Tibial artery (tissue), 4 donors: ENCODE results near the gene BBS7.

Experiments
- DNase-seq, 2 donors: peaks; one replicate each; pipeline ENCODE4 v3.0.0-alpha.2; 2019
- H3K27ac ChIP-seq, 2 donors: fragments of 200-600 bp; sonication (generic) in 1 of 2; 1 replicate in 1 of 2; 2 replicates in 1 of 2; pipeline ENCODE4 v1.5.1; 2018 to 2019; ENCODE audit warnings: mild to moderate bottlenecking in 1 of 2
- H3K27me3 ChIP-seq, 2 donors: fragments of 200-600 bp; sonication (generic) in 1 of 2; one replicate each; pipeline versions ENCODE4 v1.5.1 to v1.6.0; 2016 to 2019
- H3K36me3 ChIP-seq, 3 donors: fragments of 200-600 bp; sonication (generic) in 2 of 3; one replicate each; pipeline ENCODE4 v1.5.1; 2016 to 2019; ENCODE audit warnings: mild to moderate bottlenecking in 2 of 3
- H3K4me1 ChIP-seq, 4 donors: fragments of 200-600 bp; sonication (generic) in 2 of 4; 1 replicate in 3 of 4; 2 replicates in 1 of 4; pipeline ENCODE4 v1.5.1; 2016 to 2019
- H3K4me3 ChIP-seq, 2 donors: fragments of 200-600 bp; sonication (generic) in 1 of 2; 1 replicate in 1 of 2; 2 replicates in 1 of 2; pipeline ENCODE4 v1.5.1; 2018 to 2019; ENCODE audit warnings: mild to moderate bottlenecking in 2 of 2
- H3K9me3 ChIP-seq, 3 donors: fragments of 200-600 bp; sonication (generic) in 1 of 3; one replicate each; pipeline ENCODE4 v1.5.1; 2016 to 2019
- CTCF ChIP-seq, 2 experiments: fragments of 200-600 bp in 1 of 2; fragments of 450-650 bp in 1 of 2; IDR thresholded peaks; one replicate each; pipeline ENCODE4 v1.5.1; 2017 to 2019; ENCODE audit warnings: antibody characterized with exemption in 2 of 2, mild to moderate bottlenecking in 1 of 2, moderate library complexity in 1 of 2
- intact Hi-C: fragments of 100-400 bp; cut with DNase I; formaldehyde crosslinking; loops from one replicate; pipeline ENCODE4 v1.15.0; 2023; ENCODE audit warnings: low total_unique reads

The BBS7 gene

DNA sequence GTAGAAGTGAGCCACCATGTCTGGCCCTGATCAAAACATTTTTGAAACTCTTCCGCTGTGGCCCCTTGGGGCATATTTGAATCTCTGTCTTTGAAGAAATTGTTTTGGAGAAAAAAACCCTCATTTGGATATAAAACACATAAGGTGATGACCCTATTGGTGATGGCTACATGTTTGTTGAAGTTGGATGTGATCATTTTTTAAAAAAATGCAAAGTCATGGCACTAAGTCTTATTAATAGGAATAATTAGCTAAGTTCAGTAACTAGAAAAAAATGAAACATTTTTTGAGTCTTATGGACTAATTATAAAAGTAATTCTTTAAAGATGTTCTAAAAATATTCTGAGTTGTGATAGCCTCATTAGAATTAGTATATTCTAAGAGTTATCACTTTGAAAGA lies 17.9 kb upstream of the BBS7 start:
- no peak overlapping the region for H3K4me3 ChIP-seq
- no peaks in the 10 kb centered on the region for H3K9me3 ChIP-seq
- no peak for TF ChIP-seq CTCF (IDR thresholded peaks at IDR 0.05)
- no peak overlapping the region for H3K27ac ChIP-seq
- no peak for DNase-seq
- H3K27me3 ChIP-seq: no peaks in the 10 kb centered on the region
- intact Hi-C loops: no loop called here
- H3K36me3 ChIP-seq: no peaks in the 10 kb centered on the region
- H3K4me1 ChIP-seq: no peaks in the 10 kb centered on the region

DNA sequence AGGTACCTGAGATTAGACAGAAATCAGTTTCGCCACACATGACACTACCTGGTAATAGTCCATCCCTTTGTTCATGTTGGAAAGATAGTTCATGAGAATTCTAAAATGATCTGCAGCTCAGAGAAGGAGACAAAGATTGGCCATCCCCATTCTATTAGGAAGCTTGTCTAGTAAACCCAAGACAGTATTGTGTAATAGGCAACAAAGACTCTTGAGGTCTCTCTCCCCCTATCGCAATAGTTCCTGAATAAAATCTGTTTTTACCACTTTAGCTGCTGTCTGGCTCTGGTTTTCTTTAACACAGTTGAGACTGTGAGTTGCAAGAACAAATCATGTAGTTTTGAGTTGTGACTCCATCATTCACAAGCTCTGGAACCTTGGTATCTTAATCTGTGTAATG lies 14.8 kb upstream of the BBS7 start:
- no peak for DNase-seq
- H3K4me3 ChIP-seq: no peak overlapping the region
- H3K9me3 ChIP-seq: no peaks in the 10 kb centered on the region
- H3K27ac ChIP-seq: no peak overlapping the region
- intact Hi-C loops: no loop called here
- no peaks in the 10 kb centered on the region for H3K4me1 ChIP-seq
- H3K27me3 ChIP-seq: no peaks in the 10 kb centered on the region
- no peak for TF ChIP-seq CTCF (IDR thresholded peaks at IDR 0.05)
- no peaks in the 10 kb centered on the region for H3K36me3 ChIP-seq

- Histone ChIP-seq H3K36me3 (no peaks in the 10 kb centered on the region), H3K27ac (no peak overlapping the region)
- intact Hi-C loops: no loop called here
Measured at GRCh38 chr4:121881158-121881557, 10.9 kb upstream of the BBS7 start.

DNA sequence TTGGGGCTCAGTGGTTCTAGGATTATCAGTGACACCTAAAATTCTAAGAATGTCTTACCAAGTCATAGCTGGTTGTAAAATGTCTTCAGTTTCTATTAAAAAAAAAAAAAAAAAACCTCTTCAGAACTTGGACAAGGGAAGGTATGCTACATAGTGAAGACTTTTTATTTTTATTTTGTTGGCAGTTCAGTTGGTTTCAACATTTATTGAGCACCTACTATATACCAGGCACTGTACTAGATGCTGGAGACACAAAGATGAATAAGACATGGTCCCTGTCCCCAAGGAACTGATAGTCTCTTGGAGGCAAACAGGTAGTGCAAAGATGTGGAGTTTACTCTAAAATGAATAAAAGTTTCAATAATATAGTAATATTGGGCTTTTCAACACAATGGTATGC lies 8.9 kb upstream of the BBS7 start:
- intact Hi-C loops: no loop called here
- no peak for DNase-seq
- Histone ChIP-seq H3K27ac (no peak overlapping the region), H3K27me3 (no peaks in the 10 kb centered on the region), H3K9me3 (no peaks in the 10 kb centered on the region), H3K4me3 (no peak overlapping the region), H3K4me1 (no peaks in the 10 kb centered on the region), H3K36me3 (no peaks in the 10 kb centered on the region)
- no peak for TF ChIP-seq CTCF (IDR thresholded peaks at IDR 0.05)

More at GRCh38 chr4:121881158-121881557, 10.9 kb upstream of the BBS7 start:
- no peaks in the 10 kb centered on the region for H3K4me1 ChIP-seq
- TF ChIP-seq CTCF (IDR thresholded peaks at IDR 0.05): no peak
- H3K4me3 ChIP-seq: no peak overlapping the region
- H3K9me3 ChIP-seq: no peaks in the 10 kb centered on the region
- no peak for DNase-seq
- H3K27me3 ChIP-seq: no peaks in the 10 kb centered on the region

GRCh38 chr4:121877041-121877773 lies 6.9 kb upstream of the BBS7 start:
- no peak for DNase-seq
- no peaks in the 10 kb centered on the region for H3K9me3 ChIP-seq
- H3K27ac ChIP-seq: no peak overlapping the region
- no peaks in the 10 kb centered on the region for H3K4me1 ChIP-seq
- intact Hi-C loops: no loop called here
- H3K36me3 ChIP-seq: no peaks in the 10 kb centered on the region
- no peak overlapping the region for H3K4me3 ChIP-seq
- TF ChIP-seq CTCF (IDR thresholded peaks at IDR 0.05): no peak
- H3K27me3 ChIP-seq: no peaks in the 10 kb centered on the region

- Histone ChIP-seq H3K36me3 (no peaks in the 10 kb centered on the region), H3K4me1 (no peaks in the 10 kb centered on the region), H3K27me3 (no peaks in the 10 kb centered on the region), H3K27ac (no peak overlapping the region), H3K4me3 (no peak overlapping the region), H3K9me3 (no peaks in the 10 kb centered on the region)
- DNase-seq: no peak
- intact Hi-C loops: no loop called here
- TF ChIP-seq CTCF (IDR thresholded peaks at IDR 0.05): no peak
Measured at GRCh38 chr4:121876070-121876469, 5.8 kb upstream of the BBS7 start.
